HEK293T (cell line): ENCODE results near the gene YWHAQ.

ENCODE experiments used
- BHLHE40 ChIP-seq: fragments of 450-650 bp; IDR thresholded peaks from 2 replicates; pipeline ENCODE4 v1.6.1; 2016; ENCODE audit warnings: mild to moderate bottlenecking, moderate library complexity, borderline replicate concordance
- L3MBTL2 ChIP-seq: fragments of 450-650 bp; conservative IDR thresholded peaks from 2 replicates; pipeline ENCODE4 v1.6.1; 2016; ENCODE audit warnings: mild to moderate bottlenecking

DNA sequence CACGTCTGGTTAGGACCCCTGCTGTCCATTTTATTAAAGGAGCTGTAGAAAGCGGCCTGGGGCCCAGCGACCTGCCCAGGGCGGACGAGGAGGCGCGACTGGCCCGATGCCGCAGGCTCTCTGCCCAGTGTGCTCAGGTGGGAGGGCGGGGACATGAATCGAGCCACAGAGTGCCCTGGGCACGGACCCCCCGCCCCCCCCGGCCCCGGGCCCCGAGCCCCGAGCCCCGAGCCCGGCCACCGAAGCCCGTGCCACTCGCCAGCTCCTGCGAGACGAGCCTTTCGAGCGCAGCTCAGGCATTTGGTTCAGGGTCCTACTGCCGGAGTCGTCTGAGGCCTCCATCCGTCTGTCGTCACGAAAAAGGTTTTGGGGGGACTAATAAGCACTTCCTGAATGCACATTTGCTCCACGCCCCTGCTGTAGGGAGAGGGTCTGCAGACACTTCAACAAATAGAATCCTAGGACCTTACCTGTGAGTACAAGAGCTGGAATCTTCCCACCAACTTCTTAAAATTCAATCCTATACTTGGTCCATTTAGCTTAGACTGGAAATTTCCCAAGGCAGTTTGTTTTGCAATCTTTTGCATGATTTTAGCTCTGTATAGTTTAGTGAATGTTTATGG is 74.6 kb downstream of the YWHAQ start:
- TF ChIP-seq L3MBTL2 (no peak), BHLHE40 (no peak)
